GM18861 (cell line): ENCODE data around the gene CSF1R.
"Not testable (repeated sequence)": the region's sequence is repeated elsewhere in the genome, so short reads cannot be mapped to it uniquely, and the experiment has no call there.

ENCODE experiments used
- ATAC-seq: cut with Tn5 transposase; IDR thresholded peaks from one replicate; pipeline ENCODE4 v1.9.1; 2021; ENCODE audit not compliant: unreplicated experiment

CSF1R gene

DNA sequence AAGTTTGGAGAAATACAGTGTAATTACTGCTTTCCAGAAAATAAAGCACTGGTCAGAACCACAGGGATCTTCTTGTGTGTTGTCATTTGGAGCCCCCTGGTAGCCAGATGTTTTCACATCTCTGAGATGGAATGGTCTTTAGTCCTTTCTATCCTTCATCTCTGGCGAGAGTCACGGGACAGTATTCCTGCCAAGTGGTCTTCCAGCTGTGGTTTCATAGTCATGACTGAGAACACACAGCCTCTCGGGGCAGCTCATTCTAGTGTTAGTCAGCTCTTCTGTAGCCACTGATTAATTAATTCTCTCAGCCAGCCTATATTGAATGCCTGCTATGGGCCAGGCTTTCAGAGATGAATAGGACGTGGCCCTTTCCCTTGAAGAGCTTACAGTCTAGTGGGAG is 51.7 kb downstream of the CSF1R start:
- ATAC-seq = no peak

- no peak for ATAC-seq
These were observed 53.0 kb downstream of the CSF1R start for GRCh38 chr5:150033334-150033733.

- ATAC-seq = not testable (repeated sequence)
These were observed 58.3 kb downstream of the CSF1R start for GRCh38 chr5:150028047-150028446.

DNA sequence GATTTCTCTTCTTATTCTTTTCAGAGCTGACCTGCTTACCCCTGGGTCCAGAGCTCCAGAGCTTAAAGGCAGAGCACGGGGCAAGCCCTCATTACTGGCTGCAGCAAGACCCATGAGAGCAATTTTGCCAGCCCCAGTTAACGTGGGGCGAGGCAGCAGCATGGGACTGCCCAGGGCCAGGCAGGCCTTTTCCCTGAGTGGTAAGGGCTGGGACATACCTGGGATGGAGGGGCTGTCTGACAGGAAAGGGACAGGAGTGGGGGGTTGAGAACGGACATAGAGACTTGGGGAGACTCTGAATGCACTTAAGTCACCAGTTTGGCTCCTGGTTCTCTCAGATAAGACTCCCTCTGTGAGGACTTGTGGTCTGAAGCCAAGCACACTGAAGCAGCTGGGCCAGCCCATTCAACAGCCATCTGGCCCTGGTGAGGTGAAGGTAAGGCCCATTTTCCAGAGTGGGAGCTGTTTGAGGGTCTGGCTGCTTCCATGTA is 59.6 kb downstream of the CSF1R start:
- ATAC-seq = no peak

- no peak for ATAC-seq
These were observed 61.9 kb downstream of the CSF1R start for GRCh38 chr5:150024346-150024984.

DNA sequence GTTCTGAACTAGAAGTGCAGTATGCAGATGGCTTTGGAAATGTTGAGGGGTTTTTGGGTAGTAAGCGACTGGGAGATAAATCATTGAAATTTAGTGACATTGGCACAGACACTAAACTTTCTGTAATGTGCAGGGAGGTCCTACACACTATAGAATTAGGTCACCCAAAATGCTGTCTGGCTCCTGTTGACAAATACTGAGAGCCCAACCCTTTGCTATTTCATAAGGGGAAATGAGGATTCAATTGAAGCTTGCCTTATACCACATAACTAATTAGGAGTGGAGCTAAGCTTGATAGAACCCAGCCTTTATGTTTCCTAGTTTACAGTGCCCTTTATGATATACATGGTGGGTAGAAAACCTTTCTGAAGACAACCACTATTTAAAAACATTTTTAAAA is 63.2 kb downstream of the CSF1R start:
- ATAC-seq = no peak

DNA sequence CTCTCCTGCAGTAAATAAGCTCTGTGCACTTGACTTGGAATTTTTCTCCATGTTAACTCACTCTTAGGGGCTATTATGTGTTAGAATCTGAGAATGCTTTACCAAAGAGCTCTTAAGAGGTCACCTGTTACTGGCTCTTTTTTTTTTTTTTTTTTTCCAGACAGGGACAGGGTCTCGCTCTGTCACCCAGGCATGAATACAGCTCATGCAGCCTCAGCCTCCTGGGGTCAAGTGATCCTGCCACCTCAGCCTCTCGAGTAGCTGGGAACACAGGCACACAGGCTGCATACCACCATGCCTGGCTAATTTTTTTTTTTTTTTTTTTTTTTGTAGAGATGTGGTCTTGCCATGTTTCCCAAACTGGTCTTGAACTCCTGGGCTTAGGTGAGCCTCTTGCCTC is 63.7 kb downstream of the CSF1R start:
- ATAC-seq = no peak

- no peak for ATAC-seq
These were observed 64.2 kb downstream of the CSF1R start for GRCh38 chr5:150022158-150022531.

- ATAC-seq = no peak
These were observed 64.7 kb downstream of the CSF1R start for GRCh38 chr5:150021491-150022157.

DNA sequence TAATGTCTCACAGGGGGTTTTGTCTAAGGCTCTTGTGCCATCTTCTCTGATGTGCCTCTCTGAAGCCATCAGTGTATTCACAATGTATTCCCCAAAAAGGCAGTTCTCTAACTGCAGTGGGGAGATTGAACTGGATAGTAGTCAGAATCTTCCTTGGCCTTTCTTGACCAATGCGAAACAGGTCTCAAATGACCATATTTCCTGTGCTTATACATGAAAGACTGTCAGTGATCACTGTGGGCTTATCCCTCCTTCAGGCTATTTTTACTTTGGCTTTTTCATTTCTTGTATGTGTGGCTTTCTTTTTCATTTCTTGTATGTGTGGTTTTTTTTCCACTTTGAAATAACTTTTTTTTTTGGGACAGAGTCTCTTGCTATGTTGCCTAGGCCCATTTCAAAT is 66.1 kb downstream of the CSF1R start:
- no peak for ATAC-seq

GRCh38 chr5:150017226-150018005 is 68.9 kb downstream of the CSF1R start:
- ATAC-seq = no peak

DNA sequence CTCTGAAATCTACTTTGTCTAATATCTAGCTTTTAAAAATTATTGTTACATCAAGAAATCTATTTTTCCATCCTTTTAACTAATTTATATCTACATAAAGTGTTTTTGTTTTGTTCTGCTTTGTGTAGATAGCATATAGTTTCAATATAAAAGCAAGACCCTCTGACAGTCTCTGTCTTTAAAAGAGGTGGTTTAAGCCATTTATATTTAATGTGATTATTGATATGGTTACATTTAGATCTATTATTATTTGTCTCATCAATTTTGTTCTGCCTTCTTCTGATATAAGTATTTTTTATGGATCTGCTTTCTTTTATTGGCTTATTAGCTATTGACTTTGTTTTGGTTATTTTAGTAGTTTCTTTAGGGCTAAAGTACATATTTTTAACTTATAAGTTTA is 69.8 kb downstream of the CSF1R start:
- no peak for ATAC-seq

DNA sequence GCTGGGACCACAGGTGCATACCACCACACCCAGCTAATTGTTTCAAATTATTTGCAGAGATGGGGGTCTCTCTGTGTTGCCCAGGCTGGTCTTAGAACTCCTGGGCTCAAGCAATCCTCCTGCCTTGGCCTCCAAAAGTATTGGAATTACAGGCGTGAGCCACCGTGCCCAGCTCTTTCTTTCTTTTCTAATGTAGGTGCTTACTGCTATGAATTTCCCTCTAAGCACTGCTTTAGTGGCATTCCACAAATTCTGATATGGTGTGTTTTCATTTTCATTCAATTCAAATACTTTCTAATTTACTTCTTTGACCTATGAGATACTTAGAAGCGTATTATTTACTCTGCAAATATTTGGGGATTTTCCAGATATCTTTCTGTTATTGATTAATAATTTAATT is 70.9 kb downstream of the CSF1R start:
- no peak for ATAC-seq

GRCh38 chr5:150014456-150014855 is 71.9 kb downstream of the CSF1R start:
- no peak for ATAC-seq

- ATAC-seq = no peak
These were observed 72.4 kb downstream of the CSF1R start for GRCh38 chr5:150013931-150014330.

GRCh38 chr5:150009671-150010387 is 76.5 kb downstream of the CSF1R start:
- no peak for ATAC-seq

DNA sequence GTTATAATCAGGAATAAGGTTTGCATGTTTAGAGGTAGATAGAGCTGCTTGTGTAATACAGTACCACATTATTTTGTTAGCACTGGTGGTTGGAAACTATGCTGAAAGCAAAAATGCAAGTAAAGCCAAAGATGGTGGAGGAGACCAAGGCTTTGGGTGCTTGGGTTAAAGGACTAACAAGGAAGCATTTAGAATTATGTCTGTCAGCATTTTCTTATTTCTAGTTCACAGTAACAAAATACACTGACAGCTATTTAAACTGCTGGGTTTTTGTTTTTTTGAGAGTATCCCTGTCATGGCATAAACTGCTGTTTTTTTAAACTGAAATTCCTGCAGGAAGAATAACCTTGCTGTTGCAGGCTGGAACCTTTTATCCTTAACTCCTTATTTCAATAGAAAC is 79.3 kb downstream of the CSF1R start:
- ATAC-seq = no peak

GRCh38 chr5:150006318-150006717 is 80.0 kb downstream of the CSF1R start:
- no peak for ATAC-seq
